H9 (cell line): Measurements from ENCODE around the gene RAB19. TPM values are rescaled to one million over a fixed set of nuclear protein-coding genes. Genes with fewer than 3 reads are reported as not detected.

Experiments
- DNase-seq: peaks from one replicate; pipeline ENCODE4 v3.0.0-alpha.2; 2017
- H2AFZ ChIP-seq: one replicate; pipeline ENCODE4 v1.6.1; 2013; ENCODE audit warnings: mild to moderate bottlenecking, low read length, control low read depth, moderate library complexity
- H2AK5ac ChIP-seq: 2 replicates; pipeline ENCODE4 v1.6.1; 2013; ENCODE audit warnings: low read length, control low read depth, mixed read lengths; ENCODE audit not compliant: insufficient read length
- H2BK120ac ChIP-seq: one replicate; pipeline ENCODE4 v1.6.1; 2013; ENCODE audit warnings: low read depth, mild to moderate bottlenecking, low read length, control low read depth, inconsistent platforms; ENCODE audit not compliant: poor library complexity, severe bottlenecking
- H2BK12ac ChIP-seq: 2 replicates; pipeline ENCODE4 v1.6.1; 2013; ENCODE audit warnings: low read length, control low read depth, mixed read lengths, low read depth; ENCODE audit not compliant: insufficient read length
- H2BK15ac ChIP-seq: 2 replicates; pipeline ENCODE4 v1.6.1; 2013; ENCODE audit warnings: low read depth, low read length, control low read depth
- H2BK20ac ChIP-seq: one replicate; pipeline ENCODE4 v1.6.1; 2013; ENCODE audit warnings: low read depth, mild to moderate bottlenecking, low read length, control low read depth, inconsistent platforms; ENCODE audit not compliant: poor library complexity, severe bottlenecking
- H2BK5ac ChIP-seq: 2 replicates; pipeline ENCODE4 v1.6.1; 2013; ENCODE audit warnings: low read length, control low read depth, mixed read lengths; ENCODE audit not compliant: insufficient read length
- H3K14ac ChIP-seq: 2 replicates; pipeline ENCODE4 v1.6.1; 2013; ENCODE audit warnings: low read length, control low read depth; ENCODE audit not compliant: insufficient read depth
- H3K18ac ChIP-seq: 2 replicates; pipeline ENCODE4 v1.6.1; 2013; ENCODE audit warnings: low read depth, mild to moderate bottlenecking, mixed read lengths, low read length, control low read depth; ENCODE audit not compliant: insufficient read length
- H3K23ac ChIP-seq: 2 replicates; pipeline ENCODE4 v1.6.1; 2013; ENCODE audit warnings: low read length, control low read depth, mixed read lengths, low read depth; ENCODE audit not compliant: insufficient read length
- H3K23me2 ChIP-seq: 2 replicates; pipeline ENCODE4 v1.6.1; 2013; ENCODE audit warnings: low read depth, mild to moderate bottlenecking, mixed read lengths, low read length, control low read depth; ENCODE audit not compliant: insufficient read length, poor library complexity, severe bottlenecking
- H3K27ac ChIP-seq: 2 replicates; pipeline ENCODE4 v1.5.1; 2013; ENCODE audit warnings: low read length, control low read depth, mixed read lengths, low read depth; ENCODE audit not compliant: insufficient read length
- H3K27me3 ChIP-seq: 2 replicates; pipeline ENCODE4 v1.6.1; 2013; ENCODE audit warnings: low read length, control low read depth, inconsistent platforms; ENCODE audit not compliant: insufficient read depth
- H3K4ac ChIP-seq: 2 replicates; pipeline ENCODE4 v1.6.1; 2013; ENCODE audit warnings: low read depth, mild to moderate bottlenecking, control low read depth, inconsistent platforms, low read length, moderate library complexity
- H3K4me1 ChIP-seq: 2 replicates; pipeline ENCODE4 v1.6.1; 2013; ENCODE audit warnings: low read length, control low read depth, inconsistent platforms; ENCODE audit not compliant: insufficient read depth
- H3K4me2 ChIP-seq: 2 replicates; pipeline ENCODE4 v1.6.1; 2013; ENCODE audit warnings: low read length, control low read depth, mixed read lengths; ENCODE audit not compliant: insufficient read length, insufficient read depth
- H3K56ac ChIP-seq: 2 replicates; pipeline ENCODE4 v1.6.1; 2013; ENCODE audit warnings: low read depth, mild to moderate bottlenecking, mixed read lengths, low read length, control low read depth; ENCODE audit not compliant: insufficient read length
- H3K79me1 ChIP-seq: 2 replicates; pipeline ENCODE4 v1.6.1; 2013; ENCODE audit warnings: low read depth, mild to moderate bottlenecking, moderate library complexity, low read length, control low read depth, inconsistent platforms; ENCODE audit not compliant: insufficient read depth, poor library complexity, severe bottlenecking
- H3K79me2 ChIP-seq: 2 replicates; pipeline ENCODE4 v1.6.1; 2013; ENCODE audit warnings: low read length, control low read depth, inconsistent platforms; ENCODE audit not compliant: insufficient read depth
- H3K9ac ChIP-seq: 2 replicates; pipeline ENCODE4 v1.6.1; 2013; ENCODE audit warnings: low read length, control low read depth, mixed read lengths; ENCODE audit not compliant: insufficient read length; ENCODE audit errors: extremely low read depth
- H3K9me3 ChIP-seq: one replicate; pipeline ENCODE4 v1.6.1; 2013; ENCODE audit warnings: low read depth, low read length, inconsistent platforms; ENCODE audit not compliant: control insufficient read depth
- H3T11ph ChIP-seq: one replicate; pipeline ENCODE4 v1.6.1; 2013; ENCODE audit warnings: mild to moderate bottlenecking, low read length, control low read depth, inconsistent platforms
- H4K20me1 ChIP-seq: one replicate; pipeline ENCODE4 v1.6.1; 2013; ENCODE audit not compliant: control insufficient read depth, insufficient read length, insufficient read depth
- H4K5ac ChIP-seq: 2 replicates; pipeline ENCODE4 v1.6.1; 2013; ENCODE audit warnings: low read depth, mild to moderate bottlenecking, mixed read lengths, low read length, control low read depth; ENCODE audit not compliant: insufficient read length
- H4K8ac ChIP-seq: replicated peaks from 2 replicates; pipeline ENCODE4 v1.6.1; 2013; ENCODE audit warnings: low read length, control low read depth, mixed read lengths, low read depth; ENCODE audit not compliant: insufficient read length
- H4K91ac ChIP-seq: 2 replicates; pipeline ENCODE4 v1.6.1; 2013; ENCODE audit warnings: low read depth, mild to moderate bottlenecking, moderate library complexity, mixed read lengths, low read length, control low read depth; ENCODE audit not compliant: insufficient read length
- H3K27ac Mint-ChIP-seq, 3 experiments: 2 replicates in 2 of 3; 3 replicates in 1 of 3; pipeline ENCODE4 v1.8.0; 2020 to 2021; ENCODE audit warnings: mixed read lengths in 3 of 3, mild to moderate bottlenecking in 1 of 3, moderate library complexity in 1 of 3
- H3K27me3 Mint-ChIP-seq: 2 replicates; pipeline ENCODE4 v1.8.0; 2021; ENCODE audit warnings: low read depth, mild to moderate bottlenecking, moderate library complexity, mixed read lengths
- H3K36me3 Mint-ChIP-seq, 3 experiments: 2 replicates in 2 of 3; 3 replicates in 1 of 3; pipeline ENCODE4 v1.8.0; 2020 to 2021; ENCODE audit warnings: low read depth in 3 of 3, mixed read lengths in 3 of 3; ENCODE audit not compliant: insufficient read depth in 1 of 3
- H3K4me1 Mint-ChIP-seq, 2 experiments: 2 replicates each; pipeline ENCODE4 v1.8.0; 2020; ENCODE audit warnings: mixed read lengths in 2 of 2
- H3K4me3 Mint-ChIP-seq, 2 experiments: 2 replicates in 1 of 2; 3 replicates in 1 of 2; pipeline ENCODE4 v1.8.0; 2020 to 2021; ENCODE audit warnings: mild to moderate bottlenecking in 2 of 2, mixed read lengths in 2 of 2, moderate library complexity in 1 of 2
- H3K9me3 Mint-ChIP-seq, 2 experiments: 2 replicates in 1 of 2; 3 replicates in 1 of 2; pipeline ENCODE4 v1.8.0; 2020; ENCODE audit warnings: mild to moderate bottlenecking in 2 of 2, mixed read lengths in 2 of 2, moderate library complexity in 1 of 2
- WGBS: extraction: QIAGEN DNeasy Blood & Tissue Kit; methylation state at CpG from one replicate; pipeline ENCODE4 v1.1.7; 2013; ENCODE audit warnings: missing lambda C conversion rate, low lambda C conversion rate, mixed read lengths; ENCODE audit not compliant: insufficient read length; ENCODE audit errors: extremely low coverage; 5-methylcytosine and 5-hydroxymethylcytosine counted together
- total RNA-seq: library from RNA; stranded (reverse); gene quantifications from 2 replicates; pipeline ENCODE4 v1.2.1, GENCODE V29; 2021
- TF ChIP-seq, protein P1 (sequence below): fragments of 200-600 bp; sonication (generic); conservative IDR thresholded peaks from 3 replicates; pipeline ENCODE4 v1.8.0; 2021; ENCODE audit warnings: antibody characterized with exemption, mild to moderate bottlenecking

RAB19 gene
- total RNA-seq, 1 experiment from 2014 or later, result 15.1 TPM

DNA sequence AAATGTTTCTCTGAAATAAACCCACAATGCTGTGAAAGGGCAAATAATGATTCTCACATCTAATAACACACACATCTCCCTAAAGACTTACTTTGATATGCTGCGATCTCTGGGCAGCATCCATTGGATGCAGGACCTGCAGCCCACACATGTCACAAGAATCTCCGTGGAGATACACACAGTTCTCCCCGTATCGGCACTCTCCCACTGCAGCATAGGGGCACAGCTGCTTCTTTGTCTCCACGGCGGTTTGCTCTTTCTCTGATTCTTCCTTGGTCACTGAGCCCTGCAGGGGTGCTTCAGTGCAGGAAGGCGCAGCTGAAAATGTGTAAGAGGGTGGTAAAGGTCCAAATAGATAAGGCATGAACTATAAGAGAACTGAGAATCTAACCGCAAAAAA is 55.1 kb downstream of the RAB19 start:
- DNase-seq, result no peak
- H3K79me1 ChIP-seq, result peaks cover 2% of the 10 kb centered on the region
- Mint-ChIP-seq H3K4me3 (no peak overlapping the region), H3K27ac (peak overlapping the region; percentile 7 to 88 (median 87); a peak in 5 of 7 replicates), H3K4me1 (peaks cover 53 to 54% of the 10 kb centered on the region in 2 experiments), H3K27me3 (no peaks in the 10 kb centered on the region), H3K9me3 (no peaks in the 10 kb centered on the region), H3K36me3 (peaks cover 35 to 77% (median 67%) of the 10 kb centered on the region in 3 experiments)
- no peak overlapping the region for H2AFZ ChIP-seq
- H3K9ac ChIP-seq, result no peak overlapping the region
- no peak overlapping the region for H4K8ac ChIP-seq
- H3K4me1 ChIP-seq, result peaks cover 18% of the 10 kb centered on the region
- H2AK5ac ChIP-seq, result no peak overlapping the region
- no peaks in the 10 kb centered on the region for H3K27me3 ChIP-seq
- H2BK120ac ChIP-seq, result no peak overlapping the region
- H3K4ac ChIP-seq, result no peak overlapping the region
- H3T11ph ChIP-seq, result no peak overlapping the region
- H4K91ac ChIP-seq, result no peak overlapping the region
- H2BK20ac ChIP-seq, result no peak overlapping the region
- WGBS, result no CpG with 5 or more reads among the region's 8 CpGs
- no peak overlapping the region for H2BK15ac ChIP-seq
- TF ChIP-seq, protein P1, sequence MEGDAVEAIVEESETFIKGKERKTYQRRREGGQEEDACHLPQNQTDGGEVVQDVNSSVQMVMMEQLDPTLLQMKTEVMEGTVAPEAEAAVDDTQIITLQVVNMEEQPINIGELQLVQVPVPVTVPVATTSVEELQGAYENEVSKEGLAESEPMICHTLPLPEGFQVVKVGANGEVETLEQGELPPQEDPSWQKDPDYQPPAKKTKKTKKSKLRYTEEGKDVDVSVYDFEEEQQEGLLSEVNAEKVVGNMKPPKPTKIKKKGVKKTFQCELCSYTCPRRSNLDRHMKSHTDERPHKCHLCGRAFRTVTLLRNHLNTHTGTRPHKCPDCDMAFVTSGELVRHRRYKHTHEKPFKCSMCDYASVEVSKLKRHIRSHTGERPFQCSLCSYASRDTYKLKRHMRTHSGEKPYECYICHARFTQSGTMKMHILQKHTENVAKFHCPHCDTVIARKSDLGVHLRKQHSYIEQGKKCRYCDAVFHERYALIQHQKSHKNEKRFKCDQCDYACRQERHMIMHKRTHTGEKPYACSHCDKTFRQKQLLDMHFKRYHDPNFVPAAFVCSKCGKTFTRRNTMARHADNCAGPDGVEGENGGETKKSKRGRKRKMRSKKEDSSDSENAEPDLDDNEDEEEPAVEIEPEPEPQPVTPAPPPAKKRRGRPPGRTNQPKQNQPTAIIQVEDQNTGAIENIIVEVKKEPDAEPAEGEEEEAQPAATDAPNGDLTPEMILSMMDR, result no peak
- H3K14ac ChIP-seq, result no peak overlapping the region
- no peaks in the 10 kb centered on the region for H3K9me3 ChIP-seq
- no peak overlapping the region for H2BK5ac ChIP-seq
- H3K23me2 ChIP-seq, result no peaks in the 10 kb centered on the region
- H3K79me2 ChIP-seq, result peaks cover 4% of the 10 kb centered on the region; the same call in 1 of the 2 replicates
- no peak overlapping the region for H2BK12ac ChIP-seq
- no peak overlapping the region for H3K27ac ChIP-seq
- no peak overlapping the region for H3K18ac ChIP-seq
- H4K5ac ChIP-seq, result no peak overlapping the region
- no peak overlapping the region for H3K23ac ChIP-seq
- no peak overlapping the region for H3K56ac ChIP-seq
- H3K4me2 ChIP-seq, result no peak overlapping the region
- H4K20me1 ChIP-seq, result no peaks in the 10 kb centered on the region
